ENCODE measurements around the gene CAP2. TPM values are rescaled to one million over a fixed set of nuclear protein-coding genes. Genes with fewer than 3 reads are reported as not detected.

The CAP2 gene
- total and polyA plus RNA-seq, 2 experiments from 2014 or later = 4.8 to 22.5 TPM

DNA sequence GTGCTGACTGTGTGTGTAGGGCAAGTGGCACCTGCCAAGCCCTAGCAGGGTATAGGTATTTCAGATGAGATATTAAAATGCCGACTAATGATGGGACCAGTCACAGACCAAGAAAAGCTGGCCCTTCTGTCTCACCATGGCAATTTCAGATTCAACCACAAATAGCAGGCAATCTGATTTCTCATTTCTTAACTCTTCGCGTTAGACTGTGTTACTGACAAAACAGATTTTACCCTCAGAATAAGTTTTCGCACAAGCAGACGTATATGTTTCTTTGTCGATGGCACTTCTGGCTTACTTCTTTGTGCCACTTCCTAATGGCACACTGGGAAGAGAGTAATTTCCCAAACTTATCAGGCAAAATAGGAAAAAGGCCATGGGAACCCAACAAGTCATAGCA is 58.7 kb downstream of the CAP2 start:
- Histone ChIP-seq H3K9ac (no peak overlapping the region), H4K20me1 (ENCODE audit: insufficient read depth) (no peaks in the 10 kb centered on the region), H3K4me3 (no peak overlapping the region), H3K9me2 (ENCODE audit: insufficient read depth) (no peaks in the 10 kb centered on the region), H3K27me3 (replicated peaks; ENCODE audit: insufficient read depth) (no peaks in the 10 kb centered on the region), H2AFZ (no peak overlapping the region), H3K79me2 (ENCODE audit: insufficient read depth) (no peaks in the 10 kb centered on the region), H3K4me1 (ENCODE audit: insufficient read depth) (peaks cover 14% of the 10 kb centered on the region), H3K27ac (no peak overlapping the region), H3F3A (ENCODE audit: insufficient read depth) (peaks cover 17% of the 10 kb centered on the region; the same call in 1 of the 2 replicates), H3K4me2 (ENCODE audit: unreplicated experiment) (no peak overlapping the region), H3K36me3 (ENCODE audit: low read depth) (no peaks in the 10 kb centered on the region), H3K9me3 (ENCODE audit: low read depth) (no peaks in the 10 kb centered on the region)
- TF ChIP-seq EZH2phosphoT487 (IDR thresholded peaks at IDR 0.05; ENCODE audit: insufficient read depth, low read depth) (no peak), EZH2 (IDR thresholded peaks at IDR 0.05; ENCODE audit: insufficient read depth, poor library complexity, severe bottlenecking) (no peak)
- no peak for DNase-seq
- in situ Hi-C loops (cut with MboI) = no loop called here
- 95 to 96% methylated on average over 6 of the region's 6 CpGs for WGBS, 2 experiments (ENCODE audit: low coverage in 1 of 2, low lambda C conversion rate in 2 of 2, missing lambda C conversion rate in 2 of 2)

DNA sequence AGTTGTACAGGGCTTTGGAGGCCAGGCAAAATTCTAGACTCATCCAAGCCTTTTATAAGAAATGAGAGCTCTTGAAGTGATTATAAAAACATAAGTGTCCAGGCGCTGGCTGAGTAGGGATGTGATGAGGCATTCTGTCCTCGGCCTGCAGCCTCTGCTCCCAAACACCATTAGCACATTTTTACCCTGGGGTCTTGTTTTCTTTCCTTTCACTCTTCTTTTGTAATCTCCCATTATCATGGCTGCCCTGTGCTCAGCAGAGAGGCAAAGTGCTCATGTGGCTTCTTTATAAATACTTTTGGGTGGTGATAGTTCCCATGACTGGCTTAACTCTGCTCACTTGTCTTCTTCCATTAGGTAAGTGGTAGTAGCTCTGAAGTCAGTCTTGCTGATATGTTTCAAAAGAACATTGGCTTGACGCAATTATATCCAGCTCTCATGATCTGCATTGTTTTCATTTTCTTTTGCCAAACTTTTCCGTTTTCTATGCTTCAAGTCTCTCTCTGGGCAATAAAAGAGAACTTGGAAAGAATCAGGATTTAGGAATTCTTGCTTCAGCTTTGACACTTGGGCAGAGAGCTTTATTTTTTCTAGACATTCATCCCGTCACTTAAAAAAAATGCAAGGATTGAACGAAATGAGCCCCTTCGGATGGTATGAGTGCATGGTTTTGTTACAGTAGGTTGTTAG is 61.1 kb downstream of the CAP2 start:
- DNase-seq = peak; percentile 66
- no peak for TF ChIP-seq EZH2 (IDR thresholded peaks at IDR 0.05; ENCODE audit: insufficient read depth, poor library complexity, severe bottlenecking)
- TF ChIP-seq EZH2phosphoT487 (IDR thresholded peaks at IDR 0.05; ENCODE audit: insufficient read depth, low read depth) = no peak
- H4K20me1 ChIP-seq (ENCODE audit: insufficient read depth) = no peaks in the 10 kb centered on the region
- H2AFZ ChIP-seq = peak overlapping the region; percentile 61
- no peaks in the 10 kb centered on the region for H3K36me3 ChIP-seq (ENCODE audit: low read depth)
- H3K9ac ChIP-seq = peak overlapping the region; percentile 42
- H3F3A ChIP-seq (ENCODE audit: insufficient read depth) = peaks cover 17% of the 10 kb centered on the region; the same call in 1 of the 2 replicates
- no peaks in the 10 kb centered on the region for H3K27me3 ChIP-seq (replicated peaks; ENCODE audit: insufficient read depth)
- H3K27ac ChIP-seq = peak overlapping the region; percentile 63
- peak overlapping the region; percentile 39 for H3K4me3 ChIP-seq
- H3K9me2 ChIP-seq (ENCODE audit: insufficient read depth) = no peaks in the 10 kb centered on the region
- in situ Hi-C loops (cut with MboI) = no loop called here
- WGBS, 2 experiments (ENCODE audit: low coverage in 1 of 2, low lambda C conversion rate in 2 of 2, missing lambda C conversion rate in 2 of 2) = 3 to 6% methylated on average over 7 of the region's 7 CpGs
- H3K79me2 ChIP-seq (ENCODE audit: insufficient read depth) = no peaks in the 10 kb centered on the region
- no peaks in the 10 kb centered on the region for H3K9me3 ChIP-seq (ENCODE audit: low read depth)
- peaks cover 14% of the 10 kb centered on the region for H3K4me1 ChIP-seq (ENCODE audit: insufficient read depth)
- H3K4me2 ChIP-seq (ENCODE audit: unreplicated experiment) = peak overlapping the region; percentile 52

DNA sequence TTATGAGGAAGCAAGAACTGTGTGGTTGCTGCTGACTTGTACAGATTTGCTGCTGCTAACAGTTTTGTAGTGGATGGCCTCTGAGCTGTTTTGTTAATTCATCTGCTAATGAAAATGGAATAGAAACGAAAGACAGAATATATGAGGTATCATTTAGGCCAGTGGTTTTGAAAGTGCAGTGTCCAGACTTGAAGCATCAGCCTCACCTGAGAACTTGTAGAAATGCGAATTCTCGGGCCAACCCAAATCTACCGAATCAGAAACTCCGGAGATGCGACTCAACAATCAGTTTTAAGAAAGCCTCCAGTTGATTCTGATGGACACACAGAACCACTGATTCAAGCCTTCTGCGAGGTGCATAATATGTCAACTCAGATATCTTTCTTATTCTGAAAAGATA is 62.5 kb downstream of the CAP2 start:
- 96 to 99% methylated on average over 7 of the region's 7 CpGs for WGBS, 2 experiments (ENCODE audit: low coverage in 1 of 2, low lambda C conversion rate in 2 of 2, missing lambda C conversion rate in 2 of 2)
- H2AFZ ChIP-seq = no peak overlapping the region
- no peak overlapping the region for H3K4me3 ChIP-seq
- H3K27ac ChIP-seq = no peak overlapping the region
- no peaks in the 10 kb centered on the region for H3K9me3 ChIP-seq (ENCODE audit: low read depth)
- H3K9ac ChIP-seq = no peak overlapping the region
- peaks cover 17% of the 10 kb centered on the region; the same call in 1 of the 2 replicates for H3F3A ChIP-seq (ENCODE audit: insufficient read depth)
- H3K4me1 ChIP-seq (ENCODE audit: insufficient read depth) = peaks cover 14% of the 10 kb centered on the region
- no peaks in the 10 kb centered on the region for H3K36me3 ChIP-seq (ENCODE audit: low read depth)
- no peaks in the 10 kb centered on the region for H3K79me2 ChIP-seq (ENCODE audit: insufficient read depth)
- peaks cover 5% of the 10 kb centered on the region; the same call in 1 of the 2 replicates for H3K9me2 ChIP-seq (ENCODE audit: insufficient read depth)
- no peaks in the 10 kb centered on the region for H4K20me1 ChIP-seq (ENCODE audit: insufficient read depth)
- no peak for DNase-seq
- H3K4me2 ChIP-seq (ENCODE audit: unreplicated experiment) = no peak overlapping the region
- in situ Hi-C loops (cut with MboI) = no loop called here
- H3K27me3 ChIP-seq (replicated peaks; ENCODE audit: insufficient read depth) = no peaks in the 10 kb centered on the region
- TF ChIP-seq EZH2 (IDR thresholded peaks at IDR 0.05; ENCODE audit: insufficient read depth, poor library complexity, severe bottlenecking) (no peak), EZH2phosphoT487 (IDR thresholded peaks at IDR 0.05; ENCODE audit: insufficient read depth, low read depth) (no peak)

- H3K9me2 ChIP-seq (ENCODE audit: insufficient read depth) = peaks cover 5% of the 10 kb centered on the region; the same call in 1 of the 2 replicates
- no peak overlapping the region for H3K9ac ChIP-seq
- H3K9me3 ChIP-seq (ENCODE audit: low read depth) = no peaks in the 10 kb centered on the region
- H3K27me3 ChIP-seq (replicated peaks; ENCODE audit: insufficient read depth) = no peaks in the 10 kb centered on the region
- H3K4me1 ChIP-seq (ENCODE audit: insufficient read depth) = peaks cover 14% of the 10 kb centered on the region
- no peaks in the 10 kb centered on the region for H4K20me1 ChIP-seq (ENCODE audit: insufficient read depth)
- in situ Hi-C loops (cut with MboI) = no loop called here
- H2AFZ ChIP-seq = no peak overlapping the region
- TF ChIP-seq EZH2 (IDR thresholded peaks at IDR 0.05; ENCODE audit: insufficient read depth, poor library complexity, severe bottlenecking) (no peak), EZH2phosphoT487 (IDR thresholded peaks at IDR 0.05; ENCODE audit: insufficient read depth, low read depth) (no peak)
- H3F3A ChIP-seq (ENCODE audit: insufficient read depth) = peaks cover 17% of the 10 kb centered on the region; the same call in 1 of the 2 replicates
- no peak for DNase-seq
- 73 to 83% methylated on average over 3 of the region's 3 CpGs for WGBS, 2 experiments (ENCODE audit: low coverage in 1 of 2, low lambda C conversion rate in 2 of 2, missing lambda C conversion rate in 2 of 2)
- no peaks in the 10 kb centered on the region for H3K79me2 ChIP-seq (ENCODE audit: insufficient read depth)
- no peak overlapping the region for H3K4me2 ChIP-seq (ENCODE audit: unreplicated experiment)
- H3K27ac ChIP-seq = no peak overlapping the region
- H3K36me3 ChIP-seq (ENCODE audit: low read depth) = no peaks in the 10 kb centered on the region
- H3K4me3 ChIP-seq = no peak overlapping the region
Measured at GRCh38 chr6:17456711-17457110, 63.3 kb downstream of the CAP2 start.

Data from GM23248 (cell line).